Measurements from ENCODE around the gene MAP6. TPM values are rescaled to one million over a fixed set of nuclear protein-coding genes. Genes with fewer than 3 reads are reported as not detected.

The MAP6 gene
- total and polyA plus RNA-seq, 12 donors = 11.4 to 56.0 (median 22.6) TPM

- Histone ChIP-seq H3K9me3 (replicated peaks in 1 of 3) (no peaks in the 10 kb centered on the region), H3K36me3 (replicated peaks in 1 of 2) (no peaks in the 10 kb centered on the region), H3K4me3 (no peak overlapping the region), H3K27ac (no peak overlapping the region), H3K27me3 (no peaks in the 10 kb centered on the region), H3K4me1 (replicated peaks in 1 of 2) (peaks cover 3 to 5% of the 10 kb centered on the region in 2 donors)
- no peak for TF ChIP-seq CTCF (IDR thresholded peaks at IDR 0.05)
- intact Hi-C loops (cut with DNase I) = no loop called here
- no peak for DNase-seq
- WGBS, 4 donors = 77 to 88% (median 80%) methylated on average over 7 of the region's 7 CpGs
Measured at GRCh38 chr11:75703695-75704237, 34.9 kb upstream of the MAP6 start.

GRCh38 chr11:75700940-75701339 is 32.1 kb upstream of the MAP6 start:
- no peak overlapping the region for H3K4me3 ChIP-seq
- TF ChIP-seq POLR2A (IDR thresholded peaks at IDR 0.05) = no peak
- TF ChIP-seq CTCF (IDR thresholded peaks at IDR 0.05) = no peak
- H3K27me3 ChIP-seq = no peaks in the 10 kb centered on the region
- H3K9me3 ChIP-seq (replicated peaks in 1 of 3) = no peaks in the 10 kb centered on the region
- H3K4me1 ChIP-seq (replicated peaks in 1 of 2) = peaks cover 0 to under 1% of the 10 kb centered on the region in 2 donors
- DNase-seq = no peak
- no peak overlapping the region for H3K27ac ChIP-seq
- no peaks in the 10 kb centered on the region for H3K36me3 ChIP-seq (replicated peaks in 1 of 2)
- WGBS, 4 donors = 47 to 62% (median 59%) methylated on average over 2 of the region's 2 CpGs
- intact Hi-C loops (cut with DNase I) = no loop called here

- intact Hi-C loops (cut with DNase I) = no loop called here
- H3K9me3 ChIP-seq (replicated peaks in 1 of 3) = no peaks in the 10 kb centered on the region
- no peaks in the 10 kb centered on the region for H3K27me3 ChIP-seq
- 58 to 83% (median 76%) methylated on average over 4 of the region's 4 CpGs for WGBS, 4 donors
- no peak overlapping the region for H3K27ac ChIP-seq
- H3K36me3 ChIP-seq (replicated peaks in 1 of 2) = no peaks in the 10 kb centered on the region
- no peak for DNase-seq
- no peak overlapping the region for H3K4me3 ChIP-seq
- H3K4me1 ChIP-seq (replicated peaks in 1 of 2) = no peaks in the 10 kb centered on the region
- no peak for TF ChIP-seq CTCF (IDR thresholded peaks at IDR 0.05)
- TF ChIP-seq POLR2A (IDR thresholded peaks at IDR 0.05) = no peak
Measured at GRCh38 chr11:75697906-75698581, 29.2 kb upstream of the MAP6 start.

GRCh38 chr11:75691804-75692203 is 23.0 kb upstream of the MAP6 start:
- intact Hi-C loops (cut with DNase I) = no loop called here
- TF ChIP-seq CTCF (IDR thresholded peaks at IDR 0.05) (no peak), POLR2A (IDR thresholded peaks at IDR 0.05) (no peak)
- Histone ChIP-seq H3K9me3 (replicated peaks in 1 of 3) (no peaks in the 10 kb centered on the region), H3K36me3 (replicated peaks in 1 of 2) (no peaks in the 10 kb centered on the region), H3K4me3 (no peak overlapping the region), H3K27me3 (no peaks in the 10 kb centered on the region), H3K4me1 (replicated peaks in 1 of 2) (peaks cover 0 to 3% of the 10 kb centered on the region in 2 donors), H3K27ac (no peak overlapping the region)
- WGBS, 4 donors = 84 to 94% (median 87%) methylated on average over 4 of the region's 4 CpGs
- DNase-seq = no peak

All from adrenal gland (tissue), 12 donors.